ENCODE results near the gene MYO5B. TPM values are rescaled to one million over a fixed set of nuclear protein-coding genes. Genes with fewer than 3 reads are reported as not detected.

Gene MYO5B
- total and polyA plus RNA-seq, 9 of the 15 experiments (the other 6 are each of a cell fraction or from before 2014, with no cell fraction given), result 0.07 to 0.42 (median 0.28) TPM

- TF ChIP-seq E4F1 (CRISPR knock-in tag; IDR thresholded peaks at IDR 0.05; ENCODE audit: borderline replicate concordance) (no peak), ZFP36 (IDR thresholded peaks at IDR 0.05; ENCODE audit: low read depth, low read length, partially characterized antibody) (no peak), RBFOX2 (IDR thresholded peaks at IDR 0.05; ENCODE audit: low read depth, low read length) (no peak), CBFA2T3 (IDR thresholded peaks at IDR 0.05) (peak; percentile 87), POLR2AphosphoS5 (IDR thresholded peaks at IDR 0.05; ENCODE audit: control insufficient read depth, insufficient read depth, low read depth, low read length) (peak; percentile 70; the same call in 1 of the 2 replicates), CCNT2 (IDR thresholded peaks at IDR 0.05; ENCODE audit: borderline replicate concordance, extremely low read depth, insufficient read length, low read depth, low read length) (peak; percentile 23), SOX6 (IDR thresholded peaks at IDR 0.05) (peak; percentile 56), ETV5 (CRISPR knock-in tag; IDR thresholded peaks at IDR 0.05; ENCODE audit: low read depth) (no peak), ARID1B (IDR thresholded peaks at IDR 0.05) (peak; percentile 79), MEF2A (IDR thresholded peaks at IDR 0.05; ENCODE audit: control insufficient read depth, low read depth, low read length) (peak; percentile 9; the same call in 1 of the 2 replicates), NCOR1 (IDR thresholded peaks at IDR 0.05) (peak; percentile 66; the same call in 1 of the 2 replicates), MAFG (tag; conservative IDR thresholded peaks at IDR 0.05) (peak; percentile 37; the same call in 1 of the 2 replicates), KLF1 (tag; IDR thresholded peaks at IDR 0.05) (no peak), TEAD1 (CRISPR knock-in tag; IDR thresholded peaks at IDR 0.05) (peak in 1 of 2 experiments; percentile 60; a peak in 1 of 4 replicates), ZC3H4 (CRISPR knock-in tag; IDR thresholded peaks at IDR 0.05; ENCODE audit: borderline replicate concordance) (no peak), NEUROD1 (IDR thresholded peaks at IDR 0.05; ENCODE audit: borderline replicate concordance, low read depth, low read length, partially characterized antibody) (no peak), HDAC8 (tag; IDR thresholded peaks at IDR 0.05) (no peak), ZKSCAN8 (CRISPR knock-in tag; IDR thresholded peaks at IDR 0.05) (no peak; the same call in 1 of the 2 replicates), MEIS2 (IDR thresholded peaks at IDR 0.05; ENCODE audit: partially characterized antibody) (peak; percentile 16), FOSL1 (tag; conservative IDR thresholded peaks at IDR 0.05) (peak; percentile 38; the same call in 1 of the 2 replicates), ELF4 (CRISPR knock-in tag; IDR thresholded peaks at IDR 0.05) (no peak), CTBP1 (IDR thresholded peaks at IDR 0.05; ENCODE audit: borderline replicate concordance) (0 out of 2 replicates have a peak, but pooled peaks have one; percentile 21), ZNF766 (CRISPR knock-in tag; conservative IDR thresholded peaks at IDR 0.05) (0 out of 2 replicates have a peak, but pooled peaks have one; percentile 57), ZNF347 (CRISPR knock-in tag; IDR thresholded peaks at IDR 0.05; ENCODE audit: low read depth) (no peak), HINFP (tag; conservative IDR thresholded peaks at IDR 0.05; ENCODE audit: low read depth) (no peak), KLF16 (IDR thresholded peaks at IDR 0.05) (peak; percentile 68), HNRNPK (IDR thresholded peaks at IDR 0.05; ENCODE audit: low read depth, low read length, poor library complexity, severe bottlenecking) (no peak), ZNF316 (IDR thresholded peaks at IDR 0.05) (peak; percentile 37)
Observed at GRCh38 chr18:49880661-49881060, 314.3 kb downstream of the MYO5B start (continued).
